GM13977 (cell line): Measurements from ENCODE around the gene SOWAHD.
A peak's percentile ranks its signal among the peaks of the same experiment; 100 is the strongest.
"Not testable (repeated sequence)": the region's sequence is repeated elsewhere in the genome, so short reads cannot be mapped to it uniquely, and the experiment has no call there.

Experiments
- DNase-seq: peaks from one replicate; pipeline ENCODE4 v3.0.0; 2012; ENCODE audit warnings: low spot score
- in situ Hi-C: fragments of 300-500 bp; cut with MboI; formaldehyde crosslinking; loops from one replicate; pipeline ENCODE4 v1.12.0; 2022; ENCODE audit warnings: low sequenced_read_pairs, low pct_unique_long_range_greater_than_20kb, mixed read lengths, inconsistent platforms; ENCODE audit not compliant: unreplicated experiment
- TF ChIP-seq, protein P1 (sequence below): IDR thresholded peaks from 2 replicates; pipeline ENCODE4 v1.5.1; 2012; ENCODE audit warnings: mild to moderate bottlenecking, control low read depth; ENCODE audit not compliant: insufficient read depth; ENCODE audit errors: extremely low read depth, missing control alignments

Gene SOWAHD

GRCh38 chrX:119763836-119764387, 5.5 kb downstream of the SOWAHD start:
- DNase-seq: no peak
- TF ChIP-seq, protein P1, sequence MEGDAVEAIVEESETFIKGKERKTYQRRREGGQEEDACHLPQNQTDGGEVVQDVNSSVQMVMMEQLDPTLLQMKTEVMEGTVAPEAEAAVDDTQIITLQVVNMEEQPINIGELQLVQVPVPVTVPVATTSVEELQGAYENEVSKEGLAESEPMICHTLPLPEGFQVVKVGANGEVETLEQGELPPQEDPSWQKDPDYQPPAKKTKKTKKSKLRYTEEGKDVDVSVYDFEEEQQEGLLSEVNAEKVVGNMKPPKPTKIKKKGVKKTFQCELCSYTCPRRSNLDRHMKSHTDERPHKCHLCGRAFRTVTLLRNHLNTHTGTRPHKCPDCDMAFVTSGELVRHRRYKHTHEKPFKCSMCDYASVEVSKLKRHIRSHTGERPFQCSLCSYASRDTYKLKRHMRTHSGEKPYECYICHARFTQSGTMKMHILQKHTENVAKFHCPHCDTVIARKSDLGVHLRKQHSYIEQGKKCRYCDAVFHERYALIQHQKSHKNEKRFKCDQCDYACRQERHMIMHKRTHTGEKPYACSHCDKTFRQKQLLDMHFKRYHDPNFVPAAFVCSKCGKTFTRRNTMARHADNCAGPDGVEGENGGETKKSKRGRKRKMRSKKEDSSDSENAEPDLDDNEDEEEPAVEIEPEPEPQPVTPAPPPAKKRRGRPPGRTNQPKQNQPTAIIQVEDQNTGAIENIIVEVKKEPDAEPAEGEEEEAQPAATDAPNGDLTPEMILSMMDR: no peak
- in situ Hi-C loops: no loop called here

DNA sequence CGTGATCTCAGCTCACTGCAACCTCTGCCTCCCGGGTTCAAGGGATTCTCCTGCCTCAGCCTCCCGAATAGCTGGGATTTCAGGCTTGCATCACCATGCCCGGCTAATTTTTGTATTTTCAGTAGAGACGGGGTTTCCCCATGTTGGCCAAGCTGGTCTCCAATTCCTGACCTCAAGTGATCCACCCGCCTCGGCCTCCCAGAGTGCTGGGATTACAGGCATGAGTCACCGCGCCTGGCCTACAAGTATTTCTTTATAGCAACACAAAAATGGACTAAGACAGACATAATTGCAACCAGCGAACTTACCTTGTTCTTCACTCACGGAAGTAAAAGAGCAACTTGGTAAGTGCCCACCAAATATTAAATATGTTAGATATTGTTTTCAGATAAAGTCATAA, 10.0 kb downstream of the SOWAHD start:
- DNase-seq, in situ Hi-C loops: not testable (repeated sequence)

DNA sequence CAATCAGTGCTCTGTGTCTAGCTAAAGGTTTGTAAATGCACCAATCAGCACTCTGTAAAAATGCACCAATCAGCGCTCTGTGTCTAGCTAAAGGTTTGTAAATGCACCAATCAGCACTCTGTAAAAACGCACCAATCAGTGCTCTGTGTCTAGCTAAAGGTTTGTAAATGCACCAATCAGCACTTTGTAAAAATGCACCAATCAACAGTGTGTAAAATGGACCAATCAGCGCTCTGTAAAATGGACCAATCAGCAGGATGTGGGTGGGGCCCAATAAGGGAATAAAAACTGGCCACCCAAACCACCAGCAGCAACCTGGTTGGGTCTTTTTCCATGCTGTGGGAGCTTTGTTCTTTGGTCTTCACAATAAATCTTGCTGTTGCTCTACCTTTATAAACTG, 11.0 kb downstream of the SOWAHD start:
- in situ Hi-C loops, DNase-seq: not testable (repeated sequence)

DNA sequence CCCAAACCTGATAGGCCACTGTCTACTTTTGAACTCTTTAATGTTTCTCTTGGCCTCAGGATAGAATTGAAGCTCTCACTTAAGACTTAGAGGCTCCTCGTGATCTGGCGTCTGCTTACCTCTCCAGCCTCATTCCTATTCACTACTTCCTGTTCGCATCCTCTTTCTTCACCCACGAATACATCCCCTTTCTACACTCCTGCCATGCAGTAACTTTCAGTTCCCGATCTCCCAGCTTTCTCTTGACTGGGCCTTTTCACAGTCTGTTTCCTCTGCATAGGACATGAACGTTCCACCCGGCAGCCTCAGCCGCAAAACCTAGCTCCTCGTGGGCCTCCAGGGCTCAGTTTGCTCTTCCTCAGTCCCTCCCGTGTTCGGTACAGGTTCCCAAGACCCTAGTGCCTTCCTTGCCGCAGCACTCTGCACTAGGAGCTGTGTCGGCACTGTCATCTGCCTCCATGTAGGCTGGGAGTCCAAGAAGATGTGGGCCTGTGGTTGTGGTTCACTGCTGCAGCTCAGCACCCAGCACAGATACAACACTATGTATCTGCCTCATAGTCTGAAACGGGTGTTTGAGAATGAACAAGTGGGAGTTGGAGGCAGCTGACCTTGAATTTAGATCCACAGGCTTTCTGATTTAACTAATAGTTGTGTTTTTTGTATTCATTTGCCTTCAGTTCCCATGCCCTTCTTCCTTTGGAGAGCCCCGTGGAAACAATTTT, 17.3 kb downstream of the SOWAHD start:
- TF ChIP-seq, protein P1: no peak
- no peak for DNase-seq
- in situ Hi-C loops: no loop called here

DNA sequence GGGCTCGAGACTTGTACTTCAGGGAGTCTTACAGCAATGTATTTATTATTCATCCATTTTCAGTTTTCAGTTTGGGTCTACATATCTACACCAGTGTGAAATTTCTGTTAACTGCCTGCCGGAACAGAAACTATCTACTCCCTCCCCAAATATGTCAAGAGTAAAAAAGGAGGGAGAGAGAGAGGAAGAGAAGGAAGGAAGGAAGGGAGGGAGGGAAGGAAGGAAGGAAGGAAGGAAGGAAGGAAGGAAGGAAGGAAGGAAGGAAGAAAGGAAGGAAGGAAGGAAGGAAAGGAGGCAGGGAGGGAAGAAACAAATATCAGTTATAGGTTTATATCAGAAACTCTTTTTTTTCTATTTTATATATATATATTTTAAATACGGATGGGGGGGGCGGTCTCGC, 20.4 kb downstream of the SOWAHD start:
- in situ Hi-C loops: no loop called here
- DNase-seq: no peak

GRCh38 chrX:119783026-119783425, 24.6 kb downstream of the SOWAHD start:
- in situ Hi-C loops: no loop called here
- DNase-seq: no peak
- TF ChIP-seq, protein P1: no peak

More for the DNA sequence above, 20.4 kb downstream of the SOWAHD start:
- TF ChIP-seq, protein P1: no peak

GRCh38 chrX:119784747-119785446, 26.5 kb downstream of the SOWAHD start:
- no peak for DNase-seq
- TF ChIP-seq, protein P1: peak; percentile 70
- in situ Hi-C loops: no loop called here
